A549 treated with Hydrocortisone at 1 μM for 4 hours (cell line): ENCODE results near the gene MMS22L. TPM values are rescaled to one million over a fixed set of nuclear protein-coding genes. Genes with fewer than 3 reads are reported as not detected.

ENCODE experiments used
- total RNA-seq: library from RNA; stranded (reverse); fragments of 200-300 nt; extraction: Qiagen RNA extraction; gene quantifications from 5 replicates; pipeline ENCODE4 v1.2.3, GENCODE V29; 2022

MMS22L gene, protein sequence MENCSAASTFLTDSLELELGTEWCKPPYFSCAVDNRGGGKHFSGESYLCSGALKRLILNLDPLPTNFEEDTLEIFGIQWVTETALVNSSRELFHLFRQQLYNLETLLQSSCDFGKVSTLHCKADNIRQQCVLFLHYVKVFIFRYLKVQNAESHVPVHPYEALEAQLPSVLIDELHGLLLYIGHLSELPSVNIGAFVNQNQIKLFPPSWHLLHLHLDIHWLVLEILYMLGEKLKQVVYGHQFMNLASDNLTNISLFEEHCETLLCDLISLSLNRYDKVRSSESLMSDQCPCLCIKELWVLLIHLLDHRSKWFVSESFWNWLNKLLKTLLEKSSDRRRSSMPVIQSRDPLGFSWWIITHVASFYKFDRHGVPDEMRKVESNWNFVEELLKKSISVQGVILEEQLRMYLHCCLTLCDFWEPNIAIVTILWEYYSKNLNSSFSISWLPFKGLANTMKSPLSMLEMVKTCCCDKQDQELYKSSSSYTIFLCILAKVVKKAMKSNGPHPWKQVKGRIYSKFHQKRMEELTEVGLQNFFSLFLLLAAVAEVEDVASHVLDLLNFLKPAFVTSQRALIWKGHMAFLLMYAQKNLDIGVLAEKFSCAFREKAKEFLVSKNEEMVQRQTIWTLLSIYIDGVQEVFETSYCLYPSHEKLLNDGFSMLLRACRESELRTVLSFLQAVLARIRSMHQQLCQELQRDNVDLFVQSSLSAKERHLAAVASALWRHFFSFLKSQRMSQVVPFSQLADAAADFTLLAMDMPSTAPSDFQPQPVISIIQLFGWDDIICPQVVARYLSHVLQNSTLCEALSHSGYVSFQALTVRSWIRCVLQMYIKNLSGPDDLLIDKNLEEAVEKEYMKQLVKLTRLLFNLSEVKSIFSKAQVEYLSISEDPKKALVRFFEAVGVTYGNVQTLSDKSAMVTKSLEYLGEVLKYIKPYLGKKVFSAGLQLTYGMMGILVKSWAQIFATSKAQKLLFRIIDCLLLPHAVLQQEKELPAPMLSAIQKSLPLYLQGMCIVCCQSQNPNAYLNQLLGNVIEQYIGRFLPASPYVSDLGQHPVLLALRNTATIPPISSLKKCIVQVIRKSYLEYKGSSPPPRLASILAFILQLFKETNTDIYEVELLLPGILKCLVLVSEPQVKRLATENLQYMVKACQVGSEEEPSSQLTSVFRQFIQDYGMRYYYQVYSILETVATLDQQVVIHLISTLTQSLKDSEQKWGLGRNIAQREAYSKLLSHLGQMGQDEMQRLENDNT
- 9.8 to 16.2 TPM (median 12.3 TPM) in 5 replicates for total RNA-seq

DNA sequence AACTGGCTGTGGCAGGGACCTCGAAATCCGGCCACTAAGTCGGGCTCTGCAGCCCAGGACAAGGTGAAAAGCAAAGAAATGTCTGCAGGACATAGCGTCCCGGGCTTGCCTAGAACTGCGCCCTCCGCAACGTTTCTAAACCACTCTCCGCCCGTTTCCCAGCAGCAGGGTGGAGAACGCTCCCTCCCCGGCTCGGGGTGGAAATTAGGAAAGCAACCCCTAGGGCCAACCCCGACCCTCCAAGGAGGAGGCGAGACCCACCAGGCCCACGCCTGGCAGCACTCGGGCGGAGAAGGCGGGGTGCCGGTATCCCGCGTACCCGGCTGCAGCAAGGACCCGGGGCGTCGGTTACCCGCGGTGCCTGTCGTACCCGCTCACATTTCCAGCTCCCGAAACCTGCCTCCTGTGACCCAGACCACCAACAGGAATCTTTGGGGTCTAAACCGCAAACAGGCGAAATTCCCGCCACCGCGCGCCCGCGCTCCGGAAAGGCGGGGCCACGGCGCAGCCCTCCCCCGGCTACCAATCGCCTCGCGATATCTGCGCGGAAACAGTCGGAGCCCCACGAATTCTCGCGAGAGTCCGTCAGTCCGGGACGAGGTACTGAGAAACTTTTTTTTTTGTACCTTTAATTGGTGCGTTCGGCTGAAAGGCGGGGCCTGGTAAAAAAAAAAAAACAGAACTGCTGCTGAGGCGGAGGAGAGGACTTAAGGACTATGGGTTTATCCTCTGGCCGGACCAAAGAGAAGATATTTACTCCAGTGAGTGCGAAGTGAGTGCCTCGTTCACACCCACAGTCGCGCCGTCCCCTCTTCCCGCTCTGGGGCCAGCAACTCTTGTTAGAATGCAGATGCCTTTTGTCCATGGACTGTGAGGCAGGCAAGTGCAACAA is at the start of gene MMS22L:
Gene MMS22L, minus strand, starts transcription at position 491 of the 892 bp plus-strand sequence. CDS start 739 bp downstream, outside the sequence.

